ENCODE results near the gene TTC34. TPM values are rescaled to one million over a fixed set of nuclear protein-coding genes. Genes with fewer than 3 reads are reported as not detected.

TTC34 gene
- total RNA-seq, 4 donors from 2014 or later = not detected

- Histone ChIP-seq H3K9me3 (no peaks in the 10 kb centered on the region), H3K4me1 (no peaks in the 10 kb centered on the region), H3K27ac (no peak overlapping the region), H3K27me3 (peaks cover 9 to 13% (median 12%) of the 10 kb centered on the region in 3 donors), H3K4me3 (no peak overlapping the region), H3K36me3 (no peaks in the 10 kb centered on the region)
- no peak for ATAC-seq
- DNase-seq = no peak
- in situ Hi-C loops (cut with MboI; ENCODE audit: low sequenced_read_pairs in 4 of 4) = no loop called here
- TF ChIP-seq, protein P1, sequence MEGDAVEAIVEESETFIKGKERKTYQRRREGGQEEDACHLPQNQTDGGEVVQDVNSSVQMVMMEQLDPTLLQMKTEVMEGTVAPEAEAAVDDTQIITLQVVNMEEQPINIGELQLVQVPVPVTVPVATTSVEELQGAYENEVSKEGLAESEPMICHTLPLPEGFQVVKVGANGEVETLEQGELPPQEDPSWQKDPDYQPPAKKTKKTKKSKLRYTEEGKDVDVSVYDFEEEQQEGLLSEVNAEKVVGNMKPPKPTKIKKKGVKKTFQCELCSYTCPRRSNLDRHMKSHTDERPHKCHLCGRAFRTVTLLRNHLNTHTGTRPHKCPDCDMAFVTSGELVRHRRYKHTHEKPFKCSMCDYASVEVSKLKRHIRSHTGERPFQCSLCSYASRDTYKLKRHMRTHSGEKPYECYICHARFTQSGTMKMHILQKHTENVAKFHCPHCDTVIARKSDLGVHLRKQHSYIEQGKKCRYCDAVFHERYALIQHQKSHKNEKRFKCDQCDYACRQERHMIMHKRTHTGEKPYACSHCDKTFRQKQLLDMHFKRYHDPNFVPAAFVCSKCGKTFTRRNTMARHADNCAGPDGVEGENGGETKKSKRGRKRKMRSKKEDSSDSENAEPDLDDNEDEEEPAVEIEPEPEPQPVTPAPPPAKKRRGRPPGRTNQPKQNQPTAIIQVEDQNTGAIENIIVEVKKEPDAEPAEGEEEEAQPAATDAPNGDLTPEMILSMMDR (IDR thresholded peaks at IDR 0.05 in 4 of 5, conservative IDR thresholded peaks at IDR 0.05 in 1 of 5) = no peak
- no peak for TF ChIP-seq POLR2A (IDR thresholded peaks at IDR 0.05)
- intact Hi-C loops (cut with DNase I; ENCODE audit: low total_unique reads) = no loop called here
These were observed 199.7 kb downstream of the TTC34 start for GRCh38 chr1:2601721-2602303.

- peaks cover 6 to 23% (median 12%) of the 10 kb centered on the region in 3 donors for H3K27me3 ChIP-seq
- no peaks in the 10 kb centered on the region for H3K36me3 ChIP-seq
- no peaks in the 10 kb centered on the region for H3K9me3 ChIP-seq
- no peaks in the 10 kb centered on the region for H3K4me1 ChIP-seq
- ATAC-seq = no peak
- in situ Hi-C loops (cut with MboI; ENCODE audit: low sequenced_read_pairs in 4 of 4) (loop anchor here in 2 of 4 donors (25.0 kb wide), 1 partner anchor 411 kb away; the partner anchor contains the start of gene FAAP20 (in 2 of the 2)), intact Hi-C loops (cut with DNase I; ENCODE audit: low total_unique reads) (no loop called here)
- DNase-seq = no peak
- H3K27ac ChIP-seq = no peak overlapping the region
- H3K4me3 ChIP-seq = no peak overlapping the region
- no peak for TF ChIP-seq POLR2A (IDR thresholded peaks at IDR 0.05)
- TF ChIP-seq, protein P1 (IDR thresholded peaks at IDR 0.05 in 4 of 5, conservative IDR thresholded peaks at IDR 0.05 in 1 of 5) = no peak
These were observed 203.1 kb downstream of the TTC34 start for GRCh38 chr1:2598329-2598931.

DNA sequence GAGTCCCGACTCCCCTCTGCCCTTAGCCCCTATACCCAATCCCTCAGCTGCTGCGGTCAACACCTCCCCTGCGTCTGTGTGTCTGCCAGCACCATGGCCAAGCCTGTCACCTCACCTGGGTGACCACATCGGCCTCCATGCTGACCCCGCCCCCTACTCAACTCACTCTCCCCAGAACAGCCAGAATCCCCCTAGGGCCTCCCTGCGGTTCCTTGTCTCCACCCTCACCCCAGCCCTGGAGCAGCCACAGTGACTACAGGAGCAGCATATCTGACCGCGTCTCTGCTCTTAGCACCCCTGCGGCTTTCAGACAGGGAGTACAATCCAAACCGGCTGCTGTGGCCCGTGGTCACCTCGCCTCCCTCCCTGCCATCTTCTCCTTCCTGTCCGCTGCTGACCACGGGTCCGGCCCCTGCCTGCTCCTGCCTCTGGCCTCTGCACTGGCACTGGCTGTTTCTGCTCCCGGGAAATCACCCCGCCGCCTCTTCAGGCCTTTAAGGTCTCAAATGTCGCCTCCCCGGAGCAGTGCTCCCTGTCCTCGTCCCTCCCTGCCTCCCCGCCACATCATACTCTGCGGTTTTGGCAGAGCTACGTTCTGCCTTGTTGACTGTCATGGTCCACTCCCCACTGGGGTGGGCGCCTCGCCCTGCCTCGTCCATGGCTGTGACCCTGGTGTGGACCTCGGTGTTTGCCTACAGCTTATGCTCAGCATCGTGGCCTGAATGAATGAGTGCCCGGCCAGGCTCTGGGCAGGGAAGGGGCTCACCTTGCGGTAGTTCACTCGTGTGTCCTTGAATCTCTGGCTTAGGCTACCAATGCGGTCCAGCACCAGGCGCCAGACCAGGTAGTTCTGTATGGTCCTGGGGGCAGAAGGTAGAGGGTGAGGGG, 203.8 kb downstream of the TTC34 start:
- ATAC-seq (no peak), DNase-seq (no peak)
- no peaks in the 10 kb centered on the region for H3K9me3 ChIP-seq
- TF ChIP-seq, protein P1 (IDR thresholded peaks at IDR 0.05 in 4 of 5, conservative IDR thresholded peaks at IDR 0.05 in 1 of 5) = no peak
- no peak for TF ChIP-seq POLR2A (IDR thresholded peaks at IDR 0.05)
- no peak overlapping the region for H3K4me3 ChIP-seq
- no peaks in the 10 kb centered on the region for H3K36me3 ChIP-seq
- H3K27me3 ChIP-seq = peaks cover 3 to 27% (median 10%) of the 10 kb centered on the region in 3 donors
- in situ Hi-C loops (cut with MboI; ENCODE audit: low sequenced_read_pairs in 4 of 4) = loop anchor here in 2 of 4 donors (25.0 kb wide), 1 partner anchor 410 kb away; the partner anchor contains the start of gene FAAP20 (in 2 of the 2)
- H3K4me1 ChIP-seq = no peaks in the 10 kb centered on the region
- intact Hi-C loops (cut with DNase I; ENCODE audit: low total_unique reads) = no loop called here
- no peak overlapping the region for H3K27ac ChIP-seq

DNA sequence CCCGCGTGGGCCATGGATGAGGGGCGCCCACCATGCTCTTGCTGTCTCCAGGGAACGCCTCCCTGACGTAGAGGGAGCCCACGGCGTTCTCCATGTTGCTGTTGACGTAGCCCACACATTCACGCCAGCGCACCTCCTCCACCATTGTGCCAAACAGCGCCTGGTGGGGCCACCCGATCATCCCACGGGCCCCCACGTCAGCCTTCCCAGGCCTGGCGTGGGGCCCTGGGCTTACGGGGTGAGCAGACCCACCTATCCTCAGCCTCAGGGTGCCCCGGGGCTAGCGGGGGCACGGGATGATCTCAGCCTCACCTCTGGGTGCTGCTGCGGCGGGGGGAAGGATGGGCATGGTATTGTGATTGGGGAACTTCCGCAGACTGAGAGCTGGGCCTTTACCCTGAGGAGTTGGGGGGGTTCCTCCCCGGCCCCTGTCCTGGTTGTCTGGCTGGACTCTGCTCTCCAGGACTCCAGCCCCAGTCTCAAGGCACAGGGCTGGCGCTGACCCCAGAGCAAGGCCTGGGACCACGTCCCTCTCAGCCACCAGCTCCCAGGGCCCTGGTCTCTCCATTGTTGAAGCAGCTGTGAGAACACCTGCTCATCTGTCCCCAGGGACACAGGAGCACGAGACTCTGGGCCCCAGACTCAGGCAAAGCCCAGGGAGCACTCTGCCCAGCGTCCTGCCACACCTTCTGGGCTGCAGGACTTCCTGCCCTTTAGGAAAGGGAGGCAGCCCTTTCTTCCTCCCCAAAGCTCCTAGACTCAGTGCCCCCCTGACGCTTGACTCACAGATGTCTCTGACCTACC, 204.8 kb downstream of the TTC34 start:
- no peaks in the 10 kb centered on the region for H3K9me3 ChIP-seq
- H3K27ac ChIP-seq = no peak overlapping the region
- in situ Hi-C loops (cut with MboI; ENCODE audit: low sequenced_read_pairs in 4 of 4) = loop anchor here in 2 of 4 donors (25.0 kb wide), 1 partner anchor 409 kb away; the partner anchor contains the start of gene FAAP20 (in 2 of the 2)
- H3K4me3 ChIP-seq = no peak overlapping the region
- DNase-seq (no peak), ATAC-seq (no peak)
- intact Hi-C loops (cut with DNase I; ENCODE audit: low total_unique reads) = no loop called here
- no peak for TF ChIP-seq POLR2A (IDR thresholded peaks at IDR 0.05)
- TF ChIP-seq, protein P1 (IDR thresholded peaks at IDR 0.05 in 4 of 5, conservative IDR thresholded peaks at IDR 0.05 in 1 of 5) = no peak
- H3K36me3 ChIP-seq = no peaks in the 10 kb centered on the region
- H3K4me1 ChIP-seq = no peaks in the 10 kb centered on the region
- H3K27me3 ChIP-seq = peaks cover 3 to 28% (median 5%) of the 10 kb centered on the region in 3 donors
